CD14-positive monocyte (primary cell): Measurements from ENCODE around the gene CBX1. TPM values are rescaled to one million over a fixed set of nuclear protein-coding genes. Genes with fewer than 3 reads are reported as not detected.
A peak's percentile ranks its signal among the peaks of the same experiment; 100 is the strongest.

ENCODE experiments used
- DNase-seq, 3 donors: peaks; one replicate each; pipeline ENCODE4 v3.0.0-alpha.2; 2011 to 2022
- H2AFZ ChIP-seq: 2 replicates; pipeline ENCODE4 v1.6.0; 2012; ENCODE audit warnings: mild to moderate bottlenecking, low read depth, low read length, inconsistent platforms; ENCODE audit not compliant: insufficient read depth, poor library complexity, severe bottlenecking
- H3K27ac ChIP-seq, 2 donors: 1 replicate in 1 of 2; 2 replicates in 1 of 2; pipeline ENCODE4 v1.5.1; 2012 to 2013; ENCODE audit warnings: low read length in 2 of 2, control low read depth in 1 of 2, inconsistent platforms in 1 of 2, low read depth in 1 of 2, mild to moderate bottlenecking in 1 of 2
- H3K27me3 ChIP-seq, 2 donors: one replicate each; pipeline versions ENCODE4 v1.6.0 to v1.6.1; 2011 to 2013; ENCODE audit warnings: low read length in 2 of 2; ENCODE audit not compliant: control insufficient read depth in 2 of 2, insufficient read depth in 2 of 2
- H3K36me3 ChIP-seq, 2 donors: replicated peaks in 1 of 2; 1 replicate in 1 of 2; 2 replicates in 1 of 2; pipeline versions ENCODE4 v1.5.1 to v1.6.1; 2012 to 2013; ENCODE audit warnings: low read length in 2 of 2, control low read depth in 1 of 2, inconsistent platforms in 1 of 2, mild to moderate bottlenecking in 1 of 2; ENCODE audit not compliant: insufficient read depth in 2 of 2, control insufficient read depth in 1 of 2
- H3K4me1 ChIP-seq, 2 donors: 1 replicate in 1 of 2; 2 replicates in 1 of 2; pipeline versions ENCODE4 v1.5.1 to v1.6.1; 2012 to 2013; ENCODE audit warnings: low read length in 2 of 2, control low read depth in 1 of 2, inconsistent platforms in 1 of 2, mild to moderate bottlenecking in 1 of 2, moderate library complexity in 1 of 2; ENCODE audit not compliant: insufficient read depth in 2 of 2, control insufficient read depth in 1 of 2
- H3K4me2 ChIP-seq: replicated peaks from 2 replicates; pipeline ENCODE3; 2012; ENCODE audit warnings: low read length, moderate library complexity, mild to moderate bottlenecking; ENCODE audit not compliant: poor library complexity, severe bottlenecking; ENCODE audit errors: extremely low read depth
- H3K4me3 ChIP-seq, 3 experiments: fragments of 200-600 bp in 1 of 3; sonication (generic) in 1 of 3; replicated peaks in 1 of 3; 1 replicate in 2 of 3; 2 replicates in 1 of 3; pipeline ENCODE4 v1.5.1; 2011 to 2013; ENCODE audit warnings: low read length in 3 of 3, mild to moderate bottlenecking in 3 of 3, control low read depth in 2 of 3, low read depth in 2 of 3, inconsistent platforms in 1 of 3, moderate library complexity in 1 of 3
- H3K79me2 ChIP-seq: 2 replicates; pipeline ENCODE4 v1.6.0; 2012; ENCODE audit warnings: mild to moderate bottlenecking, control low read depth, inconsistent platforms, low read length, moderate library complexity; ENCODE audit not compliant: insufficient read depth
- H3K9ac ChIP-seq: 2 replicates; pipeline ENCODE4 v1.6.0; 2017; ENCODE audit warnings: low read length, mild to moderate bottlenecking; ENCODE audit not compliant: insufficient read depth, poor library complexity, severe bottlenecking
- H3K9me3 ChIP-seq, 2 donors: replicated peaks in 1 of 2; 1 replicate in 1 of 2; 2 replicates in 1 of 2; pipeline versions ENCODE4 v1.5.1 to v1.6.1; 2012 to 2013; ENCODE audit warnings: low read length in 2 of 2, control low read depth in 1 of 2; ENCODE audit not compliant: control insufficient read depth in 1 of 2, insufficient read depth in 1 of 2
- H4K20me1 ChIP-seq: 2 replicates; pipeline ENCODE4 v1.6.0; 2012; ENCODE audit warnings: mild to moderate bottlenecking, low read length, control low read depth, moderate library complexity; ENCODE audit not compliant: insufficient read depth
- H3K27ac Mint-ChIP-seq, 7 donors: one replicate each; pipeline ENCODE4 v1.8.0; 2020; ENCODE audit warnings: mild to moderate bottlenecking in 7 of 7, mixed read lengths in 7 of 7, moderate library complexity in 6 of 7, inconsistent platforms in 2 of 7
- H3K27me3 Mint-ChIP-seq, 3 donors: one replicate each; pipeline ENCODE4 v1.8.0; 2021 to 2022; ENCODE audit warnings: low read depth in 3 of 3, mild to moderate bottlenecking in 3 of 3, mixed read lengths in 3 of 3, moderate library complexity in 3 of 3, inconsistent platforms in 1 of 3
- H3K36me3 Mint-ChIP-seq, 2 donors: one replicate each; pipeline ENCODE4 v1.8.0; 2020; ENCODE audit warnings: mixed read lengths in 2 of 2, inconsistent platforms in 1 of 2, mild to moderate bottlenecking in 1 of 2
- H3K4me1 Mint-ChIP-seq: one replicate; pipeline ENCODE4 v1.8.0; 2020; ENCODE audit warnings: mild to moderate bottlenecking, mixed read lengths
- H3K4me3 Mint-ChIP-seq, 2 donors: one replicate each; pipeline ENCODE4 v1.8.0; 2020; ENCODE audit warnings: mild to moderate bottlenecking in 2 of 2, mixed read lengths in 2 of 2, moderate library complexity in 1 of 2
- H3K9me3 Mint-ChIP-seq, 7 donors: one replicate each; pipeline ENCODE4 v1.8.0; 2020 to 2022; ENCODE audit warnings: mixed read lengths in 7 of 7, mild to moderate bottlenecking in 6 of 7, moderate library complexity in 6 of 7, inconsistent platforms in 2 of 7
- WGBS: methylation state at CpG from one replicate; pipeline ENCODE4 v1.1.5; 2013; ENCODE audit warnings: missing lambda C conversion rate; ENCODE audit not compliant: insufficient coverage; 5-methylcytosine and 5-hydroxymethylcytosine counted together
- intact Hi-C, 2 donors: fragments of 100-400 bp; cut with micrococcal nuclease; formaldehyde crosslinking; loops; one replicate each; pipeline versions ENCODE4 v1.15.0 to v1.15.1; 2023
- polyA plus RNA-seq, 3 donors: library from polyadenylated mRNA; depleted of rRNA in 1 of 3; unstranded in 2 of 3; stranded (reverse) in 1 of 3; fragments of 300-500 nt in 2 of 3; fragments of >200 nt in 1 of 3; fragmentation: Illumina TruSeq in 2 of 3; gene quantifications; 1 replicate in 2 of 3; 2 replicates in 1 of 3; pipeline ENCODE4 v1.2.3, GENCODE V29; 2012 to 2021
- TF ChIP-seq, protein P1 (sequence below): fragments of 200-600 bp; IDR thresholded peaks from one replicate; pipeline ENCODE4 v1.8.0; 2022; ENCODE audit warnings: antibody characterized with exemption, mild to moderate bottlenecking

Gene CBX1
- polyA plus RNA-seq, 3 donors = 12.5 to 18.2 (median 17.2) TPM

DNA sequence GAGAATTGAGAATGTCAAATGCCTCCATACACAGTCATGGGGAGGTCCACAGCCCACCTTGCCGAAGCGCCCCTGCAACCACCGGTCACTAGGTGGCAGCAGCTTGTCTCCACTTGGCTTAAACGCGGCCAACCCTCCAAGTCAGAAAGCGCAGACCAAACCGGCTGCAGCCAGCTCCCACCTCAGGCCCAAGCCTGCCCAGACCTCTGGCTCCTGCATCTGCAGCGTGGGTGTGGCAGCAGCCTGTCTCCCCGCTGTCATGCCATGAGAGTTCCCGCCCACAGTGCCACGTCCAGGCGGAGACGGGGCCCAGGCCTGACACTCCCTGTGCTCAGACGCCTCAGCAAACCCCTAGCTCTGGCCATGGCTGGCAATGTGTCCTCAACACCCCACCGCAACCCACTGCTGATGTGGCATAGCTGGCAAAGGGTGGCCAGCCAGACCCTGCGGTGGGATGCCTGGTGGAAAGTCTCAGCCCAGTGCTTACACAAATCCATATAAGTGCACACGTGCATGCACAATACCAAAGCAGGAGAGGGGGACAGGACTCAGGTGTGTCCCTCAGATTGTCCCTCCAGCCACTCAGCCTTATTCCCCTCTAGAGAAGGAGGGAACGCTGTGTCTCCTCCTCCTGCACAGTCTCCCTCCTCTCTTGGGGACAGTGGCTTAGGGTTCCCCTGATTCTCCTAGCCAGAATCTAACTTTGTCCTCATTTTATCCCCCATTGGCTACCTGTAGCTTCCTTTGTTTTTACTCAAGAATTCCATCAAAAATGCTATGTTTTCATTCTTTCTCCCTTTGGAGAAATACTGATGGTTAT lies 74.6 kb downstream of the CBX1 start:
- no peak overlapping the region for H3K9ac ChIP-seq
- H3K4me3 Mint-ChIP-seq = peak overlapping the region in 1 of 2 donors; percentile 97
- no peaks in the 10 kb centered on the region for H3K79me2 ChIP-seq
- no peak overlapping the region for H3K4me3 ChIP-seq
- peak overlapping the region; percentile 13 for H3K4me2 ChIP-seq
- peaks cover 0 to 3% (median 0%) of the 10 kb centered on the region in 7 donors for H3K9me3 Mint-ChIP-seq
- H2AFZ ChIP-seq = peak overlapping the region; percentile 60
- H3K36me3 ChIP-seq = no peaks in the 10 kb centered on the region
- no peaks in the 10 kb centered on the region for H4K20me1 ChIP-seq
- no peak overlapping the region for H3K27ac ChIP-seq
- peaks cover 45% of the 10 kb centered on the region for H3K4me1 Mint-ChIP-seq
- H3K27ac Mint-ChIP-seq = no peak overlapping the region
- WGBS = 24% methylated on average over 16 of the region's 18 CpGs
- no peaks in the 10 kb centered on the region for H3K36me3 Mint-ChIP-seq
- intact Hi-C loops = loop anchor here (5.0 to 10.0 kb wide), 3 partner anchors 101 to 591 kb away; partner anchors contain the start of gene HOXB8 (in 1 of the 2)
- DNase-seq = peak; percentile 52 to 65 (median 65)
- TF ChIP-seq, protein P1, sequence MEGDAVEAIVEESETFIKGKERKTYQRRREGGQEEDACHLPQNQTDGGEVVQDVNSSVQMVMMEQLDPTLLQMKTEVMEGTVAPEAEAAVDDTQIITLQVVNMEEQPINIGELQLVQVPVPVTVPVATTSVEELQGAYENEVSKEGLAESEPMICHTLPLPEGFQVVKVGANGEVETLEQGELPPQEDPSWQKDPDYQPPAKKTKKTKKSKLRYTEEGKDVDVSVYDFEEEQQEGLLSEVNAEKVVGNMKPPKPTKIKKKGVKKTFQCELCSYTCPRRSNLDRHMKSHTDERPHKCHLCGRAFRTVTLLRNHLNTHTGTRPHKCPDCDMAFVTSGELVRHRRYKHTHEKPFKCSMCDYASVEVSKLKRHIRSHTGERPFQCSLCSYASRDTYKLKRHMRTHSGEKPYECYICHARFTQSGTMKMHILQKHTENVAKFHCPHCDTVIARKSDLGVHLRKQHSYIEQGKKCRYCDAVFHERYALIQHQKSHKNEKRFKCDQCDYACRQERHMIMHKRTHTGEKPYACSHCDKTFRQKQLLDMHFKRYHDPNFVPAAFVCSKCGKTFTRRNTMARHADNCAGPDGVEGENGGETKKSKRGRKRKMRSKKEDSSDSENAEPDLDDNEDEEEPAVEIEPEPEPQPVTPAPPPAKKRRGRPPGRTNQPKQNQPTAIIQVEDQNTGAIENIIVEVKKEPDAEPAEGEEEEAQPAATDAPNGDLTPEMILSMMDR = peak; percentile 82
- peaks cover 7 to 21% (median 18%) of the 10 kb centered on the region in 3 donors for H3K27me3 Mint-ChIP-seq
- peaks cover 46 to 51% of the 10 kb centered on the region in 2 donors for H3K4me1 ChIP-seq
- no peaks in the 10 kb centered on the region for H3K9me3 ChIP-seq
- H3K27me3 ChIP-seq = no peaks in the 10 kb centered on the region

DNA sequence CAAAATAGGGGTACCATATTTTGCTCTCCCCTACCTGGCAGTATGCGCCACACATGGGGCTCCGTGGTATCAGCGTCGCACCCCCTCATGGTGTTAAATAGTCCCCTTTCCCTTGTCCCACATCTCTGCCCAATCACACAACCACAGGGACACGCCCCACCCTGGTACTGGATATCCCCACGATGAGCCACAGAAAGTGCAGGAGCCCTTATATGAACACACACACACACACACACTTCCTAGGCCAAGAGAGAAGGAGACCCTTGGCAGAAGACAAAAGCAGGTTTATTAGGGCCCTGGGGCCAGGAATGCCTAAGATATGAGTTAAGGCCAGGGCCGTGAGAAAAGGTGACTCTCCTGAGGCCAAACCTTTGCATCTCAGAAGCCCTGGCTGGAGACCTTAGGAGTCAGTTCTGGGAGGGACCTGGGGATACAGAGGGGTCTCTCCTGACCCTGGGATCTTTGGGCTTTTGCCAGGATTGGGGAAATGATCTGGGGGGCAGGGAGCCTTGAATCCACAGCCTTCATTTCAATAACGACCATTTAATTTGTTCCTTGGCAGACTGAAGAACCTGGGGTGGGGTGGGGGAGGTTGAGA lies 75.3 kb downstream of the CBX1 start:
- 48% methylated on average over 6 of the region's 8 CpGs for WGBS
- H3K27ac Mint-ChIP-seq = peak overlapping the region in 3 of 7 donors; percentile 4 to 95 (median 91)
- Histone ChIP-seq H3K4me1 (peaks cover 53 to 58% of the 10 kb centered on the region in 2 donors), H3K4me3 (peak overlapping the region in 1 of 3 experiments; percentile 78), H3K27ac (peak overlapping the region in 1 of 2 donors; percentile 42), H3K9ac (no peak overlapping the region), H4K20me1 (no peaks in the 10 kb centered on the region), H3K27me3 (no peaks in the 10 kb centered on the region), H3K36me3 (no peaks in the 10 kb centered on the region), H3K4me2 (peak overlapping the region; percentile 84), H3K79me2 (no peaks in the 10 kb centered on the region), H3K9me3 (no peaks in the 10 kb centered on the region), H2AFZ (peak overlapping the region; percentile 88)
- peak overlapping the region; percentile 87 to 97 for H3K4me3 Mint-ChIP-seq
- peaks cover 0 to 3% (median 0%) of the 10 kb centered on the region in 7 donors for H3K9me3 Mint-ChIP-seq
- no peaks in the 10 kb centered on the region for H3K36me3 Mint-ChIP-seq
- TF ChIP-seq, protein P1 = no peak
- peaks cover 7 to 17% (median 16%) of the 10 kb centered on the region in 3 donors for H3K27me3 Mint-ChIP-seq
- DNase-seq = no peak
- intact Hi-C loops = loop anchor here (1.0 to 10.0 kb wide), 8 partner anchors 23 to 591 kb away; partner anchors contain the start of genes HOXB8 (in 1 of the 2) and NFE2L1 (in 1 of the 2)
- peaks cover 52% of the 10 kb centered on the region for H3K4me1 Mint-ChIP-seq
